Measurements from ENCODE around the gene HOXB8.

Gene HOXB8

GRCh38 chr17:48630009-48630924 is 15.2 kb upstream of the HOXB8 start:
- Histone ChIP-seq H3K4me3 (ENCODE audit: low read depth in 1 of 5, low read length in 5 of 5) (no peak overlapping the region), H3K27me3 (ENCODE audit: control insufficient read depth in 5 of 5, insufficient read depth in 4 of 5, low read length in 5 of 5) (peaks cover 63 to 83% (median 81%) of the 10 kb centered on the region in 5 donors), H3K9me3 (ENCODE audit: control insufficient read depth in 5 of 5, low read length in 5 of 5) (no peaks in the 10 kb centered on the region), H3K27ac (ENCODE audit: low read depth, low read length) (no peak overlapping the region), H3K36me3 (ENCODE audit: control insufficient read depth in 5 of 5, insufficient read depth in 5 of 5, low read length in 5 of 5) (no peaks in the 10 kb centered on the region), H3K4me1 (ENCODE audit: control insufficient read depth in 5 of 5, insufficient read depth in 5 of 5, low read length in 5 of 5) (peaks cover 2 to 25% (median 17%) of the 10 kb centered on the region in 5 donors), H3K9ac (ENCODE audit: low read length in 5 of 5) (no peak overlapping the region)

- Histone ChIP-seq H3K9me3 (ENCODE audit: control insufficient read depth in 5 of 5, low read length in 5 of 5) (no peaks in the 10 kb centered on the region), H3K27ac (ENCODE audit: low read depth, low read length) (no peak overlapping the region), H3K27me3 (ENCODE audit: control insufficient read depth in 5 of 5, insufficient read depth in 4 of 5, low read length in 5 of 5) (peaks cover 63 to 81% (median 77%) of the 10 kb centered on the region in 5 donors), H3K4me3 (ENCODE audit: low read depth in 1 of 5, low read length in 5 of 5) (no peak overlapping the region), H3K36me3 (ENCODE audit: control insufficient read depth in 5 of 5, insufficient read depth in 5 of 5, low read length in 5 of 5) (no peaks in the 10 kb centered on the region), H3K4me1 (ENCODE audit: control insufficient read depth in 5 of 5, insufficient read depth in 5 of 5, low read length in 5 of 5) (peaks cover 2 to 33% (median 25%) of the 10 kb centered on the region in 5 donors), H3K9ac (ENCODE audit: low read length in 5 of 5) (no peak overlapping the region)
Measured at GRCh38 chr17:48629411-48629759, 14.3 kb upstream of the HOXB8 start.

DNA sequence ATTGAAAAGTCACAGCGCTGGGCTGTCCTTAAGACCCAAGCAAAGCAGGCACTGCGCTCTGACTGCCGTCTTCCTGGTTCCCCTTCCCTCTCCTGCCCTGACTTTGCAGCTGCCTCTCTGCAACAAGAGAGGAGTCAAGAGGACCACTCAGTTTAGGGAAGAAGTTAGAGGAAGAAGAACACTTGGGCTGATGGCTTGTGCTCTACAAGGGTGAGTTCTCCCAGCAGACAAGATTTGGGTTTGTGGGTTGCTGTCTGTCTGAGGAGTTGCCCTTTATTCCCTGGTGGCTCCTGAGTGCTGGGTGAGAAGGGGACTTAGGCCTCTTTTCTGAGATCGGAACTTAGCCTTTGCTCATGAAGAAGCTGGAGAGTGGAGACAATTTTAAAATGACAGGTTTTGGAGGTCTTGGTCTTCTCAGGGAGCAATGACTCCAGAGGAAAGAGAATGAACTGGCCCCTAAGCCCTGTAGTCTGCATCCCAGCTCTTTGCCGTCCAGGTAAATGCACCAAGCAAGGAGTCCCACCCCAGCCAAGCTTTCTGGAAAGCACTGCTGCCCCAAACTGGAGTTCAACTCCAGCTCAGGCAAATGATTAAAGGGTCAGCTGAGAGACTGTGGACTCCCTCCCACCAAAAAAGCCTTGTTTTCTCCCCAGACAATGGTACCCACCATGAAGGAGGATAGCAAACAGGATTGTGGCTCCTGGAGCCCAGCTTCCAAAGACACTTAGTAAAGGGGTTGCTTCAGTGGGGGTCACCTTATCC is 13.7 kb upstream of the HOXB8 start:
- H3K27me3 ChIP-seq (ENCODE audit: control insufficient read depth in 5 of 5, insufficient read depth in 4 of 5, low read length in 5 of 5) = peaks cover 64 to 83% (median 78%) of the 10 kb centered on the region in 5 donors
- no peak overlapping the region for H3K27ac ChIP-seq (ENCODE audit: low read depth, low read length)

DNA sequence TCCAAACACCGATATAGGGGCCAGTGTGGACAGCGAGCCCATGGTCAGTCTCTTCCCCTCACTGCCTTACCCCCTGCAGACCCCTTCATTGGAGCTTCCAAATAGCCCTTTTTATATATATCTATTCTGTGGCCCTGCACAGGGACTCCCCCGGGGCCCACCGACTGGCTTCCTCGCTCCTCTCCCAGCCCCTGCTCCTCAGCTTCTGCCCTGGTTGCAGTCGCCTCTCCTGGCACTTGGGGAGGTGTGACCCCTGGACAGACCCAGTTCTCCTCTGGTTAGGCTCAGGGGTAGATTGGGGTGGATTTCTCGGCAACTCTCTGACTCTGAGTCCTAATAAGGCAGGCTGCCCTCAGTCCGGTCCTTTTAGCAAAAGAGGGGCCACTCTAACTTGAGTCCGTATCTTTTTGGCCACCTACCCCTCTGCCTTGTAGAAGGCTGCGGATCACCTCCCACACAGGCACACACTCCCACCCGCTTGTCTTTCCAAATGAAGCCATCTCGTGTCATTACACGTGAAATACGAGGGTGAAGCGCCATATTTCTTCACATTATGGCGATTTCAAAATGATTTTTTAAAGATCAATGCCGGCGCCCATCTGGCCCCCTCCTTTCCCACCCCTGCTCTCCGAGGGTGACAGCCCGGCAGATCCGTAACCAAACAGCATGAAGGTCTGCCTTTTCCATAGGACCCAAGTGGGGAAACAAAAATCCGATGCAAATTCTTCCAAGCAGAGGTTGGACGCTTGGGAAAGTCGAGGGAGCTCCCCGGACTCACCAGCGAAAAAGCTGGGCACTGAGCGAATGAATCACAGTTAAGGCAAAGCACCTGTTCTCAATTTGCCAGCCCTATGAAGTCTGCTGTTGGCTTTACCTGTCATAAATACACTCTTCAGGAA is 12.8 kb upstream of the HOXB8 start:
- Histone ChIP-seq H3K9me3 (ENCODE audit: control insufficient read depth in 5 of 5, low read length in 5 of 5) (no peaks in the 10 kb centered on the region), H3K36me3 (ENCODE audit: control insufficient read depth in 5 of 5, insufficient read depth in 5 of 5, low read length in 5 of 5) (no peaks in the 10 kb centered on the region), H3K4me1 (ENCODE audit: control insufficient read depth in 5 of 5, insufficient read depth in 5 of 5, low read length in 5 of 5) (peaks cover 2 to 26% (median 23%) of the 10 kb centered on the region in 5 donors), H3K9ac (ENCODE audit: low read length in 5 of 5) (no peak overlapping the region), H3K27ac (ENCODE audit: low read depth, low read length) (no peak overlapping the region), H3K27me3 (ENCODE audit: control insufficient read depth in 5 of 5, insufficient read depth in 4 of 5, low read length in 5 of 5) (peaks cover 66 to 83% (median 76%) of the 10 kb centered on the region in 5 donors), H3K4me3 (ENCODE audit: low read depth in 1 of 5, low read length in 5 of 5) (no peak overlapping the region)

More for the DNA sequence above, 13.7 kb upstream of the HOXB8 start:
- H3K4me3 ChIP-seq (ENCODE audit: low read depth in 1 of 5, low read length in 5 of 5) = no peak overlapping the region
- H3K36me3 ChIP-seq (ENCODE audit: control insufficient read depth in 5 of 5, insufficient read depth in 5 of 5, low read length in 5 of 5) = no peaks in the 10 kb centered on the region
- H3K4me1 ChIP-seq (ENCODE audit: control insufficient read depth in 5 of 5, insufficient read depth in 5 of 5, low read length in 5 of 5) = peaks cover 2 to 32% (median 25%) of the 10 kb centered on the region in 5 donors
- no peak overlapping the region for H3K9ac ChIP-seq (ENCODE audit: low read length in 5 of 5)
- no peaks in the 10 kb centered on the region for H3K9me3 ChIP-seq (ENCODE audit: control insufficient read depth in 5 of 5, low read length in 5 of 5)

- peaks cover 66 to 82% (median 74%) of the 10 kb centered on the region in 5 donors for H3K27me3 ChIP-seq (ENCODE audit: control insufficient read depth in 5 of 5, insufficient read depth in 4 of 5, low read length in 5 of 5)
Measured at GRCh38 chr17:48627118-48627597, 12.1 kb upstream of the HOXB8 start.

DNA sequence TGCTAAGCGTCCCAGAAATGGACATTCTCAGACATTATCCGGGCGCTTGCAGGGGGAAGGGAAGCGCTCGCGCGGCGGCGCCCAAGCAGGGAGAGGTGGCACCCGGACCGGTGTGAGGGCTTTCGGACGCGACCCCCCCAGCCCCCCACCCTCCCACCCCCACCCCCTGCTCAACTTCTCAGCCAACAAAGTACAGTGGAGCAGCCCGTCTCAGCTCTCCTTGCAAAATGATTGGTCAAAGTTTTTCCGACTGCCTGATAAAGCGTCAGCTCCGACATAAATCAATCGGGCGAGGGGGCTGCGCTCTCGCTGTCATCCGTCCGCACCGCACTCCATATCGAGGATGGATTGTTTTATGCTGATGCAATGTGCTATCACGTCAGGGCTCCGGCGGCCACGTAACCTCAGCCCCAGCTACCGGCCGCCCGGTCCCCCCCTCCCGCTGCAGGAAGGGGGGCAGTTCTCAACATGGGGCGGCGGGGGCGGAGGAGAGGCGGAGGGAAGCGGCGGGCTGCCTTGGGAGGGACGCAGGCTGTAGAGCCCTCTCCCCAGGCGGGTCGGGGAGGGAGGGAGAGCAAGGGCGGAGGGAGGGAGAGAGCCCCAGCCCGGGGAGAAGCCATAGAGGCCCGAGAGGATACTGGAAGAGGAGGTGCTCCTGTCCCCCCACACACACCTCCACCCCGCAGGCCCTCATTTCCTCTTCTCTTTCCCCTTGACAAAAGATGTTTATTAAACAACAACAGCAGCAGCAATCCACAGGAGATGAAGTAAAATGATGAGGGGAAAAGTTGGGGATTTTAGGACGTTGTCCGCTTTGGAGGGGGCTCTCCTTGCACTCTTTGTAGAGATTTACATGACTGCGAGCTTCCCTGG is 11.4 kb upstream of the HOXB8 start, which contains the start of gene HOXB9:
TSS of gene HOXB9 (minus strand) at position 114 of the 873 bp plus-strand sequence. CDS start at position 25, 89 bp downstream.
- H3K27me3 ChIP-seq (ENCODE audit: control insufficient read depth in 5 of 5, insufficient read depth in 4 of 5, low read length in 5 of 5) = peaks cover 68 to 83% (median 71%) of the 10 kb centered on the region in 5 donors
- no peaks in the 10 kb centered on the region for H3K36me3 ChIP-seq (ENCODE audit: control insufficient read depth in 5 of 5, insufficient read depth in 5 of 5, low read length in 5 of 5)
- no peaks in the 10 kb centered on the region for H3K9me3 ChIP-seq (ENCODE audit: control insufficient read depth in 5 of 5, low read length in 5 of 5)
- peak within 1 kb of the TSS; percentile 48 to 70 (median 66) for H3K4me3 ChIP-seq (ENCODE audit: low read depth in 1 of 5, low read length in 5 of 5)
- no peak within 1 kb of the TSS for H3K27ac ChIP-seq (ENCODE audit: low read depth, low read length)
- H3K4me1 ChIP-seq (ENCODE audit: control insufficient read depth in 5 of 5, insufficient read depth in 5 of 5, low read length in 5 of 5) = peaks cover 2 to 26% (median 23%) of the 10 kb centered on the region in 5 donors
- H3K9ac ChIP-seq (ENCODE audit: low read length in 5 of 5) = peak within 1 kb of the TSS in 3 of 5 donors; percentile 41 to 55 (median 54)

More at GRCh38 chr17:48627118-48627597, 12.1 kb upstream of the HOXB8 start:
- Histone ChIP-seq H3K9me3 (ENCODE audit: control insufficient read depth in 5 of 5, low read length in 5 of 5) (no peaks in the 10 kb centered on the region), H3K36me3 (ENCODE audit: control insufficient read depth in 5 of 5, insufficient read depth in 5 of 5, low read length in 5 of 5) (no peaks in the 10 kb centered on the region), H3K9ac (ENCODE audit: low read length in 5 of 5) (no peak overlapping the region), H3K4me1 (ENCODE audit: control insufficient read depth in 5 of 5, insufficient read depth in 5 of 5, low read length in 5 of 5) (peaks cover 2 to 26% (median 23%) of the 10 kb centered on the region in 5 donors), H3K4me3 (ENCODE audit: low read depth in 1 of 5, low read length in 5 of 5) (peak overlapping the region in 1 of 5 donors; percentile 70), H3K27ac (ENCODE audit: low read depth, low read length) (no peak overlapping the region)

DNA sequence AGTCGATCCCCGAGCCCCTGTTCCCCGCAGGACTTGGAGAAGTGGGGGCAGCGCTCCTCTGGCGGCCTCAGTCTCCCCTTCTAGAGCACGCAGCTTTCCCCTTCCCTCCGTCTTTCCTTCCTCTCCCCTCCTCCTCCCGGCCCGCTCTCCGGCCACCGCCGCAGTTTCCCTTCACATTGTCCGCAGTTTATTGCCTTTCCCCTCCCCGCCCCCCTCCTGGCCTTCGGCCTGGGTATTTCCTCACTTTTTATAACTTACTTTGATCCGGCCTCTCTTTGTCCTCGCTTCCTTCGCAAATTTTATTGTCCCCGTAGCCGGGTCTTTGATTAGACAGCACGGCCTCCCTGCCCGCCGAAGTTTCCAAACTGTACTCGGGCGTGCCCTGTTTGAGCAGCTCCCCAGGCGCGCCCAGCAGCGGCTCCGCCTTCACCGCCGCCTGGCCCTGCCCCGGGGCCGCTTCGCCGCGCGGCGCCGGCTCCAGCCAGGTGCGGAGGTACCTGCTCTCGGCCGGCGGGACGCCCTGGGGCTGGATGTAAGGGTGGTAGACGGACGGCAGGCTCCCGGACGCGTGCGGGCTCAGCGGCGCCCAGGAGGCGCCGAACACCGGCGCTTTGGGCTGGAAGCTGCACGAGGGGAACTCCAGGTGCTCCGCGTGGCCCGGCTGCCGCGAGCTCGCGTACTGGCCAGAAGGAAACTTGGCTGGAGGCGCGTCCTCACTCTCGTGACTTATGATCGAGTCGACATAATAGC is 10.6 kb upstream of the HOXB8 start:
- Histone ChIP-seq H3K4me3 (ENCODE audit: low read depth in 1 of 5, low read length in 5 of 5) (peak overlapping the region; percentile 48 to 70 (median 66)), H3K9ac (ENCODE audit: low read length in 5 of 5) (peak overlapping the region in 3 of 5 donors; percentile 41 to 55 (median 54)), H3K27me3 (ENCODE audit: control insufficient read depth in 5 of 5, insufficient read depth in 4 of 5, low read length in 5 of 5) (peaks cover 62 to 83% (median 70%) of the 10 kb centered on the region in 5 donors), H3K4me1 (ENCODE audit: control insufficient read depth in 5 of 5, insufficient read depth in 5 of 5, low read length in 5 of 5) (peaks cover 2 to 26% (median 23%) of the 10 kb centered on the region in 5 donors), H3K27ac (ENCODE audit: low read depth, low read length) (no peak overlapping the region), H3K9me3 (ENCODE audit: control insufficient read depth in 5 of 5, low read length in 5 of 5) (no peaks in the 10 kb centered on the region), H3K36me3 (ENCODE audit: control insufficient read depth in 5 of 5, insufficient read depth in 5 of 5, low read length in 5 of 5) (no peaks in the 10 kb centered on the region)
